Fibroblast of skin of left quadriceps (primary cell): Measurements from ENCODE around the gene RPP25L.
A peak's percentile ranks its signal among the peaks of the same experiment; 100 is the strongest.

ENCODE experiments used
- DNase-seq, 2 experiments: peaks; one replicate each; pipeline ENCODE4 v3.0.0-alpha.2; 2013; ENCODE audit warnings: low read depth in 2 of 2

Gene RPP25L

GRCh38 chr9:34611251-34611810, 566 bp downstream of the RPP25L start:
- DNase-seq: no peak

GRCh38 chr9:34610434-34611206, 1.3 kb downstream of the RPP25L start:
- DNase-seq: no peak

GRCh38 chr9:34607331-34607730, 4.6 kb downstream of the RPP25L start:
- DNase-seq: no peak

GRCh38 chr9:34606905-34607304, 5.0 kb downstream of the RPP25L start:
- DNase-seq: no peak

- no peak for DNase-seq
Measured at GRCh38 chr9:34606190-34606589, 5.7 kb downstream of the RPP25L start.

- peak; percentile 32 to 34 for DNase-seq
Measured at GRCh38 chr9:34603610-34604231, 8.2 kb downstream of the RPP25L start.

- DNase-seq: no peak
Measured at GRCh38 chr9:34601937-34602573, 9.8 kb downstream of the RPP25L start.

GRCh38 chr9:34600908-34601307, 11.0 kb downstream of the RPP25L start:
- DNase-seq: no peak

- no peak for DNase-seq
Measured at GRCh38 chr9:34599546-34599945, 12.4 kb downstream of the RPP25L start.

- DNase-seq: no peak
Measured at GRCh38 chr9:34594177-34594576, 17.7 kb downstream of the RPP25L start.

- no peak for DNase-seq
Measured at GRCh38 chr9:34592895-34593601, 18.8 kb downstream of the RPP25L start.

GRCh38 chr9:34591917-34592866, 19.7 kb downstream of the RPP25L start:
- DNase-seq: no peak

GRCh38 chr9:34591248-34591916, 20.5 kb downstream of the RPP25L start:
- no peak for DNase-seq

- DNase-seq: no peak
Measured at GRCh38 chr9:34590381-34591247, 21.3 kb downstream of the RPP25L start.

- no peak for DNase-seq
Measured at GRCh38 chr9:34589636-34590380, 22.1 kb downstream of the RPP25L start, which contains the start of gene CNTFR. CNTFR (minus strand) TSS chr9:34589724; CDS start chr9:34568981, 20,743 bp downstream.

GRCh38 chr9:34588671-34589635, 22.9 kb downstream of the RPP25L start:
- DNase-seq: no peak

GRCh38 chr9:34587271-34587670, 24.6 kb downstream of the RPP25L start:
- DNase-seq: no peak
